NCI-H1694 treated with DMSO at 0.1 percent for 48 hours (cell line): ENCODE results near the gene MBOAT1.
"Not testable (repeated sequence)": the region's sequence is repeated elsewhere in the genome, so short reads cannot be mapped to it uniquely, and the experiment has no call there.

Experiments
- DNase-seq: peaks from one replicate; lab custom pipeline; 2025; lab: John Stamatoyannopoulos, UW

MBOAT1 gene

GRCh38 chr6:20203561-20204511, 8.4 kb downstream of the MBOAT1 start:
- no peak for DNase-seq

- DNase-seq: no peak
Measured at GRCh38 chr6:20202699-20203302, 9.5 kb downstream of the MBOAT1 start.

- no peak for DNase-seq
Measured at GRCh38 chr6:20202324-20202658, 10.0 kb downstream of the MBOAT1 start.

- no peak for DNase-seq
Measured at GRCh38 chr6:20200761-20201630, 11.3 kb downstream of the MBOAT1 start.

- no peak for DNase-seq
Measured at GRCh38 chr6:20198775-20199174, 13.5 kb downstream of the MBOAT1 start.

- no peak for DNase-seq
Measured at GRCh38 chr6:20198156-20198774, 14.0 kb downstream of the MBOAT1 start.

- DNase-seq: no peak
Measured at GRCh38 chr6:20197251-20197650, 15.0 kb downstream of the MBOAT1 start.

GRCh38 chr6:20192625-20193024, 19.6 kb downstream of the MBOAT1 start:
- no peak for DNase-seq

GRCh38 chr6:20191992-20192391, 20.3 kb downstream of the MBOAT1 start:
- no peak for DNase-seq

- no peak for DNase-seq
Measured at GRCh38 chr6:20188630-20189075, 23.6 kb downstream of the MBOAT1 start.

GRCh38 chr6:20186981-20187380, 25.3 kb downstream of the MBOAT1 start:
- no peak for DNase-seq

- DNase-seq: no peak
Measured at GRCh38 chr6:20183706-20184105, 28.6 kb downstream of the MBOAT1 start.

- no peak for DNase-seq
Measured at GRCh38 chr6:20182926-20183521, 29.2 kb downstream of the MBOAT1 start.

- DNase-seq: no peak
Measured at GRCh38 chr6:20182069-20182468, 30.2 kb downstream of the MBOAT1 start.

- no peak for DNase-seq
Measured at GRCh38 chr6:20180935-20181334, 31.3 kb downstream of the MBOAT1 start.

GRCh38 chr6:20179287-20180045, 32.8 kb downstream of the MBOAT1 start:
- DNase-seq: not testable (repeated sequence)

GRCh38 chr6:20178327-20178726, 33.9 kb downstream of the MBOAT1 start:
- DNase-seq: no peak

GRCh38 chr6:20175810-20176410, 36.4 kb downstream of the MBOAT1 start:
- DNase-seq: no peak

- DNase-seq: no peak
Measured at GRCh38 chr6:20173833-20174792, 38.2 kb downstream of the MBOAT1 start.
